HUES48 (cell line): ENCODE data around the gene PTPRF.

Experiments
- H3K27ac ChIP-seq: one replicate; pipeline ENCODE4 v1.7.0; 2013; ENCODE audit warnings: low read depth, low read length, inconsistent platforms
- H3K27me3 ChIP-seq: 2 replicates; pipeline ENCODE4 v1.6.1; 2013; ENCODE audit warnings: mild to moderate bottlenecking, low read length; ENCODE audit not compliant: control insufficient read depth, insufficient read depth
- H3K36me3 ChIP-seq: 2 replicates; pipeline ENCODE4 v1.6.1; 2013; ENCODE audit warnings: low read length; ENCODE audit not compliant: control insufficient read depth, insufficient read depth
- H3K4me1 ChIP-seq: 2 replicates; pipeline ENCODE4 v1.6.1; 2013; ENCODE audit warnings: mild to moderate bottlenecking, low read length; ENCODE audit not compliant: control insufficient read depth, insufficient read depth
- H3K4me3 ChIP-seq: 2 replicates; pipeline ENCODE4 v1.5.1; 2013; ENCODE audit warnings: mild to moderate bottlenecking, low read depth, low read length
- H3K9ac ChIP-seq: 2 replicates; pipeline ENCODE4 v1.6.1; 2013; ENCODE audit warnings: mild to moderate bottlenecking, low read depth, low read length, moderate library complexity
- H3K9me3 ChIP-seq: 2 replicates; pipeline ENCODE4 v1.6.1; 2013; ENCODE audit warnings: low read length; ENCODE audit not compliant: control insufficient read depth, insufficient read depth

Gene PTPRF

DNA sequence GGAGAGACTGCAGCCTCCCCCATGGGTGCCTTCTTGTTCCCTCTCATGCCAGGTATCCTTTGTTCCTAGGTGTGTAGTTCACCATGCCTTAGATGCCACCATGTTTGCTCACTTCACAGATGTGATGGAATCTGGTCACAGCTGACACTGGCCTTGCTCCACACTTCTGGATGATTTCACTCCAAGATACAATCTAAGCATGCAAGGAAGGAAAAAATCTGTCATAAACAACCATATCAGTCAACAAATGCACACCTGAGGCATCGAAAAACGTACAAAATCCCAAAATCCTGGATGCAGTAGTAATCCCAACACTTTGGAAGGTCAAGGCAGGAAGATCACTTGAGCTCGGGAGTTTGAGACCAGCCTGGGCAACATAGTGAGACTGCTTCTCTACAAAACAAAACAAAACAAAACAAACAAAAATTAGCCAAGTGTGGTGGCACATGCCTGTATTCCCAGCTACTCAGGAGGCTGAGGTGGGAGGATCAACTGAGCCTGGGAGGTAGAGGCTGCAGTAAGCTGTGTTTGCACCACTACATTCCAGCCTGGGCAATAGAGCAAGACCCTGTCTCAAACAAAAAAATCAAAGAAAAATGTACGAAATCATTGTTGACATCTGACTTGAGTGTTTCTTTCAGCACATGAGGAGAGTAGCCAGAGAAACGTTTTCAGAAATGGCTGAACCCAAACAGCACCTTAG is 17.1 kb upstream of the PTPRF start:
- no peak overlapping the region for H3K4me3 ChIP-seq
- H3K9me3 ChIP-seq: no peaks in the 10 kb centered on the region
- H3K36me3 ChIP-seq: no peaks in the 10 kb centered on the region
- no peak overlapping the region for H3K27ac ChIP-seq
- no peaks in the 10 kb centered on the region; the same call in 1 of the 2 replicates for H3K4me1 ChIP-seq
- no peak overlapping the region for H3K9ac ChIP-seq
- no peaks in the 10 kb centered on the region for H3K27me3 ChIP-seq

DNA sequence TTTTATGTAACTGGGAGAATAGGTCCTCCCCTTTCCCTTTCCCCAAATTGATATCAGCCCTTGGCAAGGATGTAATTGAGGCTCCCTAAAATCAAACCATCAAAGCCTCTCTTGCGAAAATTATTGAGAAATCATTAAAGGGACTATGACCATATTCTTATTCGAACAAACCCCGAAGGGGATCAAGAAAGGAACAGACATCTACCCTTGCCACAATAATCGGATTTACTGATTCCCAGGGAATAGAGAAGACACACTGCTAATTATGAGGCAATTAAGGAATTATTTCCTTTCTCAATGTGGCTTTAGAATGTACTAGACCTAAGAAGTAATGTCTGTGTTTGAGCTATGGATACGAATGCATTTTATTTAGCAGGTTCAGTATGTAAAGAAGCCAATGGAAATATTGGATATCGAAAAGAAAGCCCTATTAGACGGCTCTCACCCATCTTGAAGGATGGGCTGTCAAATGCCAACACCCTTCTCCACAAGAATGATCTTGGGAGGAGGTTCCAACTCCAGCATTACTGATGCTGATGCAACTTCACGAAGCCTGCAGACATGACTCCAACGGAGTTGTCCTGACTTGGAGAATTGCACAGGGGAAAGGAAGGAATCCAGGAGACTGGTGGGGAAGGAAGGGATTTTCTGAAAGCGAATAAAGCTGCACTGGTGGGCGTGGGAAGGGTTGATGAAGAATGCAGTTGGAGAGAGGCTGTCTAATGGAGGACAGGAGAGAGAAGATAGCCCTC is 11.6 kb upstream of the PTPRF start:
- Histone ChIP-seq H3K36me3 (no peaks in the 10 kb centered on the region), H3K9ac (no peak overlapping the region), H3K9me3 (no peaks in the 10 kb centered on the region), H3K27ac (no peak overlapping the region), H3K4me1 (no peaks in the 10 kb centered on the region; the same call in 1 of the 2 replicates), H3K4me3 (no peak overlapping the region), H3K27me3 (no peaks in the 10 kb centered on the region)

DNA sequence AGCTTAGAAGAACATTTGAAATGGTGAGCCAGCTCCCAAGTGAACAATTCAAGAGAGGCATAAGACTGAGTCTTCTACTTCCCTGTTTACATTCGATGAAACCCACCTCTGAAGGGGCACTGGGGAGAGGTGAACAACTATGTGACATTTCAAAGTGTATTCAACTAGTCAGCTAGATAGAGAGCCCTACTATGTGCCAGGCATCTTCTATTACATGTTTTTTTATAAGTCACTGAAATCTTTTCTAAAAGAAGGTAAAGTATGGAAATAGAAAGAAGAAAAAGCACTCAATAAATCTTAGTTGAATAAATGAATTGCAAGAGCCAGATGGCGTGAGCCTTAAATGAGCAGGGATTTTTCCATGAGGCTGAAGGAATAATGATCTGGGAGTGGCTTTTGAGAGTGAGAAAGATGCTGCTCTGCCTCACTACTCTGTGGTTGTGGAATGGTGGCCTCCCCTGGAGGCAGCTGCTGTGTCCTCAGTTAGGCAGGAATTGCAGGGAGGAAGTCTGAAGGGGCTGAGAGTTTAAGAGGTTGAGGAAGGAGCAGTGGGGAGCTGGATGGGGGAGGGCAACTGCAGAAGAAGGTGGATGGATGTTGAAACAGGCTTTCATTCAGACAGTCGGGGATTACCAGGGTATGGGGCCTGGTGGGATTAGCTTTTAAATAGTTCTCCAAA is 10.4 kb upstream of the PTPRF start:
- no peaks in the 10 kb centered on the region for H3K27me3 ChIP-seq
- H3K27ac ChIP-seq: no peak overlapping the region
- no peaks in the 10 kb centered on the region for H3K36me3 ChIP-seq
- H3K4me3 ChIP-seq: no peak overlapping the region
- no peaks in the 10 kb centered on the region; the same call in 1 of the 2 replicates for H3K4me1 ChIP-seq
- H3K9ac ChIP-seq: no peak overlapping the region
- H3K9me3 ChIP-seq: no peaks in the 10 kb centered on the region

DNA sequence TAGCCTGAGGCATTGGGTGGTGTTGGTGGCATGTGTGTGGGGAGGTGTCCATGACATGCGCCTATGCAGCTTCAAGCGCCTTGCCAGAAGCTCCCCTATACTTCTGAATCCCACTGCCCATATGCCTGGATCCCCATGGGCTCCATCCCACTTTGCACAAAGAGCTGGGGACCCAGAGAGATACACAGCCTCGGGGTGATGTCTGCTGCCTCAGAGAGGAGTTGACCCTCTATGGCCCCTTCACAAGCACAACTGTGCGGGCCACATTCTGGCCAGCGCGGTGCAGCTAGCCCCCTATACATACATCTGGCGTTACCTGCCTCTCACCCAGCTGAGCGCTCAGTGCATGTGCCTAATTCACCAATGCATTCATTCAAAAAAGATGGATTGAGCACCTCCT is 9.6 kb upstream of the PTPRF start:
- no peaks in the 10 kb centered on the region for H3K27me3 ChIP-seq
- H3K4me3 ChIP-seq: no peak overlapping the region
- no peaks in the 10 kb centered on the region for H3K9me3 ChIP-seq
- H3K4me1 ChIP-seq: no peaks in the 10 kb centered on the region
- H3K27ac ChIP-seq: no peak overlapping the region
- H3K36me3 ChIP-seq: no peaks in the 10 kb centered on the region
- H3K9ac ChIP-seq: no peak overlapping the region

DNA sequence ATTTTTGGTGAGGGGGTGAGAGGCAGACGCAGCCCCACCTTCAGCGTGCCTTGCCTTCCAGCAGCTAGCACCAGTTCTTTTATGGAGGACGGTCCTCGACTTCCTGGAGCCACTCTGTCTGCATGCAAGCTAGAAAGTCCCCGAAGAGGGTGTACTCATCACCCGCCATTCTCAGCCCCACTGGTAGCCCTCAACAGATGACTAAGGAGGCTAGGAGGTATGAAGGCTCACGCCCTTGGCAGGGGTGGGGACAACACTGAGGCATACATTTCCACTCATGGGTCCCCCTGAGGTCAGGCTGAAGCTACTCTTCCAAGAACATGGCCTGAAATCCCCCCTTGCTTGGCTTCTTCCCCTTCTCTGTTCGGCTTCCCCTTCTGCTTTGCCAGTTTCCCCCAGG is 8.9 kb upstream of the PTPRF start:
- Histone ChIP-seq H3K9me3 (no peaks in the 10 kb centered on the region), H3K9ac (no peak overlapping the region), H3K36me3 (no peaks in the 10 kb centered on the region), H3K27me3 (no peaks in the 10 kb centered on the region), H3K4me1 (no peaks in the 10 kb centered on the region), H3K27ac (no peak overlapping the region), H3K4me3 (no peak overlapping the region)

DNA sequence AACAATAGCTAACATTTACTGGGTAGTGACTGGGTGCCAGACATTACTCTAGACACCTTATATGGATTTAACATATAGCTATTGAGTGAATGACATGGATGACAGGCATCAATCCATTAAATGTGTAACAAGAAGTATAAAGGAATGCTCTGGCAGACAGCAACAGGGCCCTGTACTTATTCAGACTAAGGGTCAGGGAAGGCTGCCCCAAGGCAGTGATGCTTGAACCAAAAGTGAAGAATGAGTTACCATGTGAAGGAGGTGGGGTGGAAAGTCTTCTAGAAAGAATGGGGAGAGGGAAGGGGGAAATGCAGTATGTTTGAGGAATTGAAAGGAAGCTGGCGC is 8.3 kb upstream of the PTPRF start:
- no peaks in the 10 kb centered on the region for H3K9me3 ChIP-seq
- H3K27me3 ChIP-seq: no peaks in the 10 kb centered on the region
- no peak overlapping the region for H3K4me3 ChIP-seq
- no peaks in the 10 kb centered on the region for H3K36me3 ChIP-seq
- H3K4me1 ChIP-seq: no peaks in the 10 kb centered on the region
- no peak overlapping the region for H3K27ac ChIP-seq
- H3K9ac ChIP-seq: no peak overlapping the region

DNA sequence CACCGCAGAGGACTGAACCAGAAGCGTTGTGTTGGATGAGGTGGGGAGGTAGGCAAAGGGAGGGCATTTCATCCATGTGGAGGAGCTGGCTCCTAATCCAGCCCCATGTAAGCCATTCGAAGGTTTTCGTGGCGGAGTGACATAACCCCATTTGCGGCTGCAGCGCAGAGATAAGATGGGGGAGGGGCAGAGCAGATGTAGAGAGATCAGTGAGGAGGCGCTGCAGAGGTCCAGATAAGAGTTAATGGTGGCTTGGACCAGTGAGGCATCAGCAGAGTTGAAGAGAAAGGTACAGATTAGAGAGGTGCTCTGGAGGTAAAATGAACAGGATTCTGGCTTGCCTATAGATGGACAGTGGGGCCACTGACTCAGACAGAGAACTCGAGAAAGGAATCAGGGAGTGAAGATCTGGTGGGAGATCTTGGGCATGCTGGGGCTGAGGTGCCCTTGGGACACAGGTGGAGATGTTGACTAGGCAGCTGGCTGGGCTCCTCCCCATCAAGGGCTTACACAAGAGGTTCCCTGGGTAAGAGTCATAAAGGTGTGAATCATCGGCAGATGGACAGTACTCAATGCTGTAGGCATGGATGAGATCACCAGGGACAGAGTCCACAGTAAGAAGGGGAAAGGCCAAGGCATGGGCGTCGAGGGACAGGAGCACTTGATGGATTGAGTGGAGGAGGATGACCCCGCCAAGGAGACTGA is 7.8 kb upstream of the PTPRF start:
- H3K9ac ChIP-seq: no peak overlapping the region
- no peaks in the 10 kb centered on the region for H3K9me3 ChIP-seq
- H3K27me3 ChIP-seq: no peaks in the 10 kb centered on the region
- no peak overlapping the region for H3K27ac ChIP-seq
- no peaks in the 10 kb centered on the region for H3K36me3 ChIP-seq
- no peaks in the 10 kb centered on the region for H3K4me1 ChIP-seq
- H3K4me3 ChIP-seq: no peak overlapping the region

DNA sequence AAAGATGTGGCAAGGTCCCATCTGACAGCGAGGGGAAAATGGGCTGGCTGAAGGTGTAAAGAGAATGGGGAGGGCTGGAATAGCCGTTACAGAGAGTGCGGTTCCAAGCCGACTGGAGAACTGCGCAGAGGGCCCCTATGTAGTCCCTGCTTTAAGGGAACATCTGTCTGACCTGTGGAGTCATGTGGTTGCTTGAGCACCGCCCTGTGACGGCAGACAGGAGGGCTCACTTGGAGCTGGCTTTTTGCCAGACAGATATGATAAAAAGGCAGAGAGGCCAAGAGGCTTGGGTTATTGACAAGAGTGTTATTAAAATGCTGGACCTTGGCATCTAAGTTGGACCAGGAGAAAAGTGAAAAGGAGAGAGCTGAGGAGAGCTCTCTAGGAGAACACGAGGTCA is 5.9 kb upstream of the PTPRF start:
- H3K4me1 ChIP-seq: peaks cover 6% of the 10 kb centered on the region; the same call in 1 of the 2 replicates
- no peaks in the 10 kb centered on the region for H3K9me3 ChIP-seq
- no peak overlapping the region for H3K27ac ChIP-seq
- no peak overlapping the region for H3K4me3 ChIP-seq
- H3K36me3 ChIP-seq: no peaks in the 10 kb centered on the region
- H3K9ac ChIP-seq: no peak overlapping the region
- H3K27me3 ChIP-seq: peaks cover 2% of the 10 kb centered on the region

DNA sequence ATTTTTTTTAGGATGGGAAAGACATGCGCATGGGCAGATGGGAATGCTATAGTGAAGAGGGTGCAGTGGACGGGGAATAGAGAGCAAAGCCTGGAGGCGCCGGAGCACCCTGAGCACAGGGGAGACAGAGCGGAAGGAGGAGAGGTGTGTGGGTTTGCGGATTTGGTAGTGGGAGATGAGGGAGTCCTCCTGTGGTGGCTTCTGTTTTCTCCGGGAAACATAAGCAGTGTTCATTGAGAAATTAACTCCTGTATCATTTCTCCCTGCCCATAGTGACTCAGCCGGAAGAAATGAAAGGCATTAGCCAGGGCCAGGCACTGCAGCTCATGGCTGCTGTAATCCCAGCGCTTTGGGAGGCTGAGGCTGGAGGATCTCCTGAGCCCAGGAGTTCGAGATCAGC is 4.7 kb upstream of the PTPRF start:
- Histone ChIP-seq H3K9ac (no peak overlapping the region), H3K27ac (no peak overlapping the region), H3K36me3 (no peaks in the 10 kb centered on the region), H3K4me3 (no peak overlapping the region), H3K4me1 (peaks cover 14% of the 10 kb centered on the region), H3K27me3 (peaks cover 9% of the 10 kb centered on the region), H3K9me3 (no peaks in the 10 kb centered on the region)

DNA sequence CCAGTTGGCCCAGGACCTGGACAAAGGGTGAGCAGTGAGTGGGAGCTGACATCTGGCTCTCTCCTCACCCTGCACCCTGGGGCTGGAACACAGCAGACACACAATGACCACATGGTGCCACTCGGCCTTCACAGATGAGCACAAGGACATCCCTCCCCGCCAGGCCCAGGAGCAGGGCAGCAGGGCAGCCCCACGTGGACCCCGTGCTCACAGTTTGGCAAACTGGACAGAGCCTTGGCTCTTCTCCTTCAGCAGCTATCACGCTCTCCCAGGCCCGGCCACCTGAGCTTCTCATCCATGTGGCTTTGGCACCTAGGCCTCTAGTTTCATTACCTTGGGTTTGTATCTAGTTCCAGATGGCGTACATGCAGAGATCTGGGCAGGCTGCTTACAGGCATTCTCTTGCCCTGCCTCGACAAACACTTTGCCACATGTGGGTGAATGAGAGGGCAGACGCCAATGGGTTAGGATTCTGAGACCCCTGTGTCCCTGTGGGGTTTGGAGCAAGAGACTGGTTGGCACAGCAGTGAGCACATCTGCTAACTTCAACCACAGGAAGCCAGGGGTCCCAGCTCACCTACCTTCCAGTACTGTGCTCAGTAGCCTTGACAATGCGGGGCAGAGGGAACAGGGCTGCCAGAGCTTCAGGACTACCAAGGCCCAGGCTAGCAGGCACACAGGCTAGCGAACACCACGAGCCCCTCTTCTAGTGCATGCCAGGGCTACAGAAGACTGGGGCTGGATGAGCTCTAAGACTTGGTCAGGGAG is 3.4 kb upstream of the PTPRF start:
- Histone ChIP-seq H3K27me3 (peaks cover 9% of the 10 kb centered on the region), H3K4me3 (no peak overlapping the region), H3K36me3 (no peaks in the 10 kb centered on the region), H3K27ac (no peak overlapping the region), H3K9ac (no peak overlapping the region), H3K4me1 (peaks cover 14% of the 10 kb centered on the region), H3K9me3 (no peaks in the 10 kb centered on the region)
